GM12878 (cell line): ENCODE data around the gene RNF223. TPM values are rescaled to one million over a fixed set of nuclear protein-coding genes. Genes with fewer than 3 reads are reported as not detected.

Experiments
- ATAC-seq: fragments of 200-7000 bp; cut with Tn5 transposase; 3 replicates; pipeline ENCODE4 v1.9.1; 2020; ENCODE audit warnings: mild to moderate bottlenecking, moderate library complexity
- BruUV-seq: library from RNA; stranded (reverse); fragments of 400-500 nt; replicated peaks from 2 replicates; lab custom pipeline; 2021; lab: Mats Ljungman, UMichigan
- CTCF ChIA-PET: fragments of 300-600 bp; sonication (Branson Sonifier 250); formaldehyde crosslinking; extraction: SDS; loops from one replicate; lab custom pipeline; 2021; ENCODE audit warnings: inconsistent platforms; lab: Yijun Ruan, JAX
- POLR2A ChIA-PET: fragments of 350-600 bp; formaldehyde crosslinking; extraction: SDS; loops from one replicate; lab custom pipeline; 2021; ENCODE audit warnings: inconsistent platforms; lab: Charles Lee
- RAD21 ChIA-PET: fragments of 300-600 bp; sonication (Branson Sonifier 250); formaldehyde crosslinking; loops from one replicate; lab custom pipeline; 2023; ENCODE audit warnings: antibody characterized with exemption; ENCODE audit not compliant: unreplicated experiment; lab: Charles Lee
- SMC1A ChIA-PET: fragments of 300-600 bp; sonication (Branson Sonifier 250); formaldehyde crosslinking; loops from one replicate; lab custom pipeline; 2023; ENCODE audit not compliant: unreplicated experiment, uncharacterized antibody; lab: Charles Lee
- DNase-seq: peaks from one replicate; pipeline ENCODE4 v3.0.0-alpha.2; 2011; ENCODE audit warnings: low read depth, low spot score
- FAIRE-seq: peaks from 3 replicates; lab custom pipeline; 2011; peaks lifted over from hg19 to GRCh38; lab: Jason Lieb, UNC
- H2AFZ ChIP-seq: 2 replicates; pipeline ENCODE4 v1.6.0; 2011; ENCODE audit warnings: low read depth, low read length, control low read depth; ENCODE audit not compliant: control insufficient read depth
- H3K27ac ChIP-seq: 2 replicates; pipeline ENCODE4 v1.5.1; 2011; ENCODE audit warnings: control low read depth; ENCODE audit not compliant: control insufficient read depth, insufficient read depth
- H3K27me3 ChIP-seq, 2 experiments: replicated peaks in 1 of 2; 2 replicates each; pipeline versions ENCODE4 v1.6.0 to v1.6.1; 2011; ENCODE audit warnings: low read length in 1 of 2; ENCODE audit not compliant: control insufficient read depth in 2 of 2, insufficient read depth in 2 of 2
- H3K36me3 ChIP-seq, 2 experiments: 2 replicates each; pipeline ENCODE4 v1.5.1; 2011; ENCODE audit warnings: low read length in 1 of 2; ENCODE audit not compliant: control insufficient read depth in 2 of 2, insufficient read depth in 2 of 2
- H3K4me1 ChIP-seq: 2 replicates; pipeline ENCODE4 v1.6.1; 2011; ENCODE audit warnings: mild to moderate bottlenecking, low read length, moderate library complexity, mixed read lengths; ENCODE audit not compliant: control insufficient read depth, insufficient read depth
- H3K4me2 ChIP-seq: 2 replicates; pipeline ENCODE4 v1.6.0; 2011; ENCODE audit warnings: control low read depth; ENCODE audit not compliant: control insufficient read depth, insufficient read depth
- H3K4me3 ChIP-seq: fragments of 200-600 bp; sonication (generic); 2 replicates; pipeline ENCODE4 v1.5.1; 2016
- H3K79me2 ChIP-seq: 2 replicates; pipeline ENCODE4 v1.6.0; 2011; ENCODE audit warnings: low read length; ENCODE audit not compliant: control insufficient read depth, insufficient read depth
- H3K9ac ChIP-seq: 2 replicates; pipeline ENCODE4 v1.8.0; 2011; ENCODE audit warnings: low read length, control low read depth, mixed read lengths; ENCODE audit not compliant: control insufficient read depth, insufficient read depth
- H3K9me3 ChIP-seq: replicated peaks from 3 replicates; pipeline ENCODE4 v1.5.1; 2011; ENCODE audit warnings: mild to moderate bottlenecking, low read length; ENCODE audit not compliant: control insufficient read depth, insufficient read depth
- H4K20me1 ChIP-seq: 2 replicates; pipeline ENCODE4 v1.6.0; 2011; ENCODE audit not compliant: control insufficient read depth, insufficient read depth
- FOXK2 ChIP-seq: fragments of 450-650 bp; IDR thresholded peaks from 2 replicates; pipeline ENCODE4 v1.6.1; 2017; ENCODE audit warnings: mild to moderate bottlenecking, moderate library complexity
- HDGF ChIP-seq: fragments of 450-650 bp; IDR thresholded peaks from 2 replicates; pipeline ENCODE4 v1.6.1; 2016; ENCODE audit warnings: antibody characterized with exemption
- RB1 ChIP-seq: fragments of 450-650 bp; formaldehyde crosslinking; IDR thresholded peaks from 2 replicates; pipeline ENCODE4 v1.6.1; 2017; ENCODE audit warnings: mild to moderate bottlenecking, borderline replicate concordance
- RELB ChIP-seq: fragments of 450-650 bp; IDR thresholded peaks from 2 replicates; pipeline ENCODE4 v1.6.1; 2017; ENCODE audit warnings: low read depth, mild to moderate bottlenecking, moderate library complexity
- SPI1 ChIP-seq: IDR thresholded peaks from 2 replicates; pipeline ENCODE4 v1.6.1; 2011; ENCODE audit warnings: low read depth, mild to moderate bottlenecking, low read length, moderate library complexity, borderline replicate concordance; ENCODE audit not compliant: insufficient read depth
- TCF12 ChIP-seq: IDR thresholded peaks from 2 replicates; pipeline ENCODE4 v1.6.1; 2011; ENCODE audit warnings: low read depth, mild to moderate bottlenecking, low read length
- WGBS: methylation state at CpG from one replicate; pipeline ENCODE4 v1.1.6; 2016; ENCODE audit warnings: low lambda C conversion rate; ENCODE audit not compliant: insufficient replicate concordance, insufficient coverage; ENCODE audit errors: missing lambda C conversion rate; 5-methylcytosine and 5-hydroxymethylcytosine counted together
- in situ Hi-C: fragments of 300-500 bp; cut with MboI; formaldehyde crosslinking; loops from 9 replicates; pipeline ENCODE4 v1.14.3; 2018; ENCODE audit warnings: mixed read lengths
- intact Hi-C: fragments of 100-400 bp; cut with micrococcal nuclease; formaldehyde crosslinking; loops from one replicate; pipeline ENCODE4 v1.14.2; 2022; ENCODE audit not compliant: unreplicated experiment
- polyA plus RNA-seq, 11 experiments: library from polyadenylated mRNA; depleted of rRNA in 4 of 11; unstranded in 6 of 11; stranded (reverse) in 5 of 11; fragments of >200 nt; fragmentation: Nextera tagmentation in 4 of 11; fragmentation: Illumina TruSeq in 1 of 11; extraction: Ambion mirVana in 4 of 11; extraction: Trizol in 1 of 11; gene quantifications; 1 replicate in 1 of 11; 2 replicates in 10 of 11; pipeline versions ENCODE4 v1.2.1 to v1.2.3, GENCODE V29; 2011 to 2016; ENCODE audit warnings: inconsistent platforms in 2 of 11, missing spikeins in 2 of 11, low read depth in 1 of 11
- total RNA-seq, 4 experiments: library from RNA; depleted of rRNA in 3 of 4; stranded (reverse); fragments of >200 nt in 3 of 4; fragmentation: Illumina TruSeq in 1 of 4; extraction: Trizol in 1 of 4; gene quantifications; 2 replicates each; pipeline versions ENCODE4 v1.2.1 to v1.2.3, GENCODE V29; 2013 to 2021

Gene RNF223
- total and polyA plus RNA-seq, 10 of the 15 experiments (the other 5 are each of a cell fraction or from before 2014, with no cell fraction given): 0.06 TPM; not detected in 9

GRCh38 chr1:1038694-1039093, 35.4 kb downstream of the RNF223 start (continued):
- TF ChIP-seq RELB: peak; percentile 24; the same call in 1 of the 2 replicates
- TF ChIP-seq FOXK2: 0 out of 2 replicates have a peak, but pooled peaks have one; percentile 37
- TF ChIP-seq HDGF: peak; percentile 72; the same call in 1 of the 2 replicates
- TF ChIP-seq SPI1: peak; percentile 96
- no peak for TF ChIP-seq RB1

DNA sequence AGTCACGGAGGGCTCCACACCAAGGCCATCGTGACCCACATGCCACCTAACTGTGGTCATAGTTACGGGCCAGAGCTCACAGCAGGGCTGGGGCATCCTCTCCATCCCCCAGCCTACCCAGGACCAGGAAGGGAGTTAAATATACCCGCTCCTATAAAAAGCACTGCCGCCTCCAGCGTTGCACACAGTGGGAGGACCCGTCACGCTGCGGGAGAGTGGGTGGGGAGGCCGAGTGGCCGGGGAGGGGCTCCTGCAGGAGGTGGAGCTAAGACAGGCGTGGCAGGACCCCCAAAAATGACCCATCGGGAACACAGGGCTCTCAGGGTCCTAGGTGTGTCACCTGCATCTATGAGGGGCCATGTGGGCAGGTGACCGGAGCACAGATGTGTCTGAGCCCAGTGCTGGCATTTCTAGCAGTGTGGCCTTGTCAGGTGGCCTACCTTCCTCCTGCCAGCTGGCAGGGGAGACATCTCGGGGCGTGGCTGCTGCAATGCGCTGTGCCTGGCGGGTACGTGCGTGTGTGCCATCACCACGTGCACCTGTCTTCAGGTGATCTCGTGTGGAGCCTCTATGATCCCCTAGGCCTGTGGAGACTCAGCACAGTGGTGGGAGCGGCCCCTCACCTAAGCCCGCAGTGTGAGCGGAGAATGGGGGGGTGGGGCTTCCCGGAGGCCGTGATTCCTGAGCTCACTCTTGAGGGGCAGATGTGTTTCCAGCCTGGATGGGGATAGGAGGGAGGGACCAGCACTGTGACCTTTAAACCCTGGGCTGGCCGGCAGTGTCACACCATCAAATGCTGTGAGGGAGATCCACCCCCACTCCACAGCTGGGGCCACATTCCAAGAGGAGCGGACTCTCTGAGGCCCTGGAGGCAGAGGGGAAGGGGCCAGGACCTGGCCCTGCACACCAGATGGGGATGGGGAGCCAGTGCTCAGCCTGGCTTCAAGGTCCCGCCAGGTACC, 36.5 kb downstream of the RNF223 start:
- Histone ChIP-seq H3K27ac (no peak overlapping the region), H3K9ac (no peak overlapping the region), H3K79me2 (no peaks in the 10 kb centered on the region), H3K4me1 (peaks cover 30% of the 10 kb centered on the region), H3K27me3 (no peaks in the 10 kb centered on the region), H2AFZ (no peak overlapping the region), H3K36me3 (no peaks in the 10 kb centered on the region; a peak in 2 of 4 replicates), H3K4me2 (no peak overlapping the region; the same call in 1 of the 2 replicates), H4K20me1 (no peaks in the 10 kb centered on the region), H3K4me3 (no peak overlapping the region), H3K9me3 (no peaks in the 10 kb centered on the region)
- BruUV-seq: no TSS peak
- TF ChIP-seq TCF12: no peak
- RAD21 ChIA-PET: interaction anchor here (1.2 to 3.5 kb wide), 3 partner anchors 18 to 26 kb away, joined by 4 to 26 read pairs (median 6); no protein-coding TSS in a partner anchor
- in situ Hi-C loops (no loop called here), intact Hi-C loops (no loop called here)
- SMC1A ChIA-PET: interaction anchor here (0.9 kb wide), 1 partner anchor 25 kb away, joined by 4 read pairs; the partner anchor contains the start of gene ISG15
- DNase-seq: no peak
- ATAC-seq: no peak
- CTCF ChIA-PET: interaction anchor here (0.7 to 3.3 kb wide), 4 partner anchors 21 to 26 kb away, joined by 3 to 29 read pairs (median 4); partner anchors contain the start of gene ISG15
- POLR2A ChIA-PET: interaction anchor here (0.6 to 2.0 kb wide), 4 partner anchors 23 to 203 kb away, joined by 3 to 7 read pairs (median 4); partner anchors contain the start of gene ISG15
- no peak for FAIRE-seq
- 58% methylated on average over 30 of the region's 30 CpGs for WGBS
